Spleen (tissue), 7 donors: Measurements from ENCODE around the gene DCBLD1.

ENCODE experiments used
- CTCF ChIP-seq, 11 experiments: fragments of 200-600 bp in 7 of 11; fragments of 450-650 bp in 4 of 11; sonication (generic) in 4 of 11; IDR thresholded peaks in 8 of 11; conservative IDR thresholded peaks in 3 of 11; 1 replicate in 7 of 11; 2 replicates in 4 of 11; pipeline versions ENCODE4 v1.4.0 to v1.8.0; 2016 to 2021; ENCODE audit warnings: antibody characterized with exemption in 11 of 11, inconsistent platforms in 4 of 11, mild to moderate bottlenecking in 1 of 11
- POLR2AphosphoS5 ChIP-seq, 3 donors: sonication (generic); formaldehyde crosslinking; IDR thresholded peaks; one replicate each; pipeline ENCODE4 v1.5.1; 2017; ENCODE audit warnings: antibody characterized with exemption in 3 of 3
- donor health status: DM: no; HTN: no; CAD: no; lungs with moderate emphysema.
- donor health status: DM: no; HTN: no; CAD: no.
- donor health status: DM: no; HTN: no; CAD: no.

GRCh38 chr6:117550618-117551242 is 68.3 kb downstream of the DCBLD1 start:
- TF ChIP-seq CTCF (IDR thresholded peaks at IDR 0.05 in 8 of 11, conservative IDR thresholded peaks at IDR 0.05 in 3 of 11): no peak
- TF ChIP-seq POLR2AphosphoS5 (IDR thresholded peaks at IDR 0.05): no peak
